ENCODE results near the gene OR2H1. TPM values are rescaled to one million over a fixed set of nuclear protein-coding genes. Genes with fewer than 3 reads are reported as not detected.

OR2H1 gene
- total and polyA plus RNA-seq, 12 donors, result not detected

- Histone ChIP-seq H3K36me3 (replicated peaks in 1 of 2) (no peaks in the 10 kb centered on the region), H3K4me1 (replicated peaks in 1 of 2) (no peaks in the 10 kb centered on the region), H3K9me3 (replicated peaks in 1 of 3) (no peaks in the 10 kb centered on the region), H3K27ac (no peak overlapping the region), H3K27me3 (no peaks in the 10 kb centered on the region), H3K4me3 (no peak overlapping the region)
- intact Hi-C loops (cut with DNase I), result no loop called here
- no peak for TF ChIP-seq CTCF (IDR thresholded peaks at IDR 0.05)
- no peak for TF ChIP-seq POLR2A (IDR thresholded peaks at IDR 0.05)
- DNase-seq, result no peak
- 70 to 85% (median 77%) methylated on average over 6 to 8 of the region's 8 CpGs for WGBS, 4 donors
Observed at GRCh38 chr6:29500594-29500993, 43.6 kb downstream of the OR2H1 start.

DNA sequence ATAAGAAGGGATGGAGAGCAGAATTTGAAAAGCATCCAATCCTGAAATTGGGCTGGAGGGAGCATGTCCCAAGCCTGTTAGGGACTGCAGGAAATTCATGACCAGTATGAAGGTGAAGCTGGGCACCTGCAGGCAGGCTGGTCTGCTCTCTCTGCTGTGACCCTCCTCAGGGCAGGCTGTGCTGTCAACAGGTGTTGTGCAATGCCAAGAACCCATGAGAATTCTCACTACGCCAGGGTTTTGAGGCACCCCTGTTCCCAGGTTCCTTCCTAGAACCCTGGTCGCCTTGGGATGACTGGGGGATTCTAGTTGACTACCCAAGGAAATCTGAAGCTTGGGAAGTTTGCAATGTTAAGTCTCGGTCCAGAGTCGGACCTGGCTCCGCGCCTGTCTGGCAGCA lies 44.2 kb downstream of the OR2H1 start:
- Histone ChIP-seq H3K27ac (no peak overlapping the region), H3K27me3 (no peaks in the 10 kb centered on the region), H3K36me3 (replicated peaks in 1 of 2) (no peaks in the 10 kb centered on the region), H3K9me3 (replicated peaks in 1 of 3) (no peaks in the 10 kb centered on the region), H3K4me1 (replicated peaks in 1 of 2) (no peaks in the 10 kb centered on the region), H3K4me3 (no peak overlapping the region)
- TF ChIP-seq CTCF (IDR thresholded peaks at IDR 0.05), result no peak
- intact Hi-C loops (cut with DNase I), result no loop called here
- WGBS, 4 donors, result 80 to 91% (median 84%) methylated on average over 2 to 6 of the region's 6 CpGs
- no peak for DNase-seq

GRCh38 chr6:29502181-29502580 lies 45.2 kb downstream of the OR2H1 start:
- 71 to 100% (median 85%) methylated on average over 1 to 3 of the region's 3 CpGs for WGBS, 4 donors
- H3K4me3 ChIP-seq, result no peak overlapping the region
- DNase-seq, result no peak
- no peak overlapping the region for H3K27ac ChIP-seq
- TF ChIP-seq POLR2A (IDR thresholded peaks at IDR 0.05), result no peak
- no peak for TF ChIP-seq CTCF (IDR thresholded peaks at IDR 0.05)
- no peaks in the 10 kb centered on the region for H3K27me3 ChIP-seq
- intact Hi-C loops (cut with DNase I), result no loop called here
- H3K4me1 ChIP-seq (replicated peaks in 1 of 2), result no peaks in the 10 kb centered on the region
- H3K36me3 ChIP-seq (replicated peaks in 1 of 2), result no peaks in the 10 kb centered on the region
- H3K9me3 ChIP-seq (replicated peaks in 1 of 3), result no peaks in the 10 kb centered on the region

GRCh38 chr6:29502597-29502996 lies 45.6 kb downstream of the OR2H1 start:
- H3K9me3 ChIP-seq (replicated peaks in 1 of 3), result no peaks in the 10 kb centered on the region
- no peaks in the 10 kb centered on the region for H3K36me3 ChIP-seq (replicated peaks in 1 of 2)
- TF ChIP-seq CTCF (IDR thresholded peaks at IDR 0.05) (no peak), POLR2A (IDR thresholded peaks at IDR 0.05) (no peak)
- H3K27ac ChIP-seq, result no peak overlapping the region
- H3K27me3 ChIP-seq, result no peaks in the 10 kb centered on the region
- no peak overlapping the region for H3K4me3 ChIP-seq
- DNase-seq, result no peak
- 82 to 88% (median 87%) methylated on average over 5 of the region's 5 CpGs for WGBS, 4 donors
- intact Hi-C loops (cut with DNase I), result no loop called here
- H3K4me1 ChIP-seq (replicated peaks in 1 of 2), result no peaks in the 10 kb centered on the region

All from adrenal gland (tissue), 12 donors.